Measurements from ENCODE around the gene POLR3K.
A peak's percentile ranks its signal among the peaks of the same experiment; 100 is the strongest.

The POLR3K gene

DNA sequence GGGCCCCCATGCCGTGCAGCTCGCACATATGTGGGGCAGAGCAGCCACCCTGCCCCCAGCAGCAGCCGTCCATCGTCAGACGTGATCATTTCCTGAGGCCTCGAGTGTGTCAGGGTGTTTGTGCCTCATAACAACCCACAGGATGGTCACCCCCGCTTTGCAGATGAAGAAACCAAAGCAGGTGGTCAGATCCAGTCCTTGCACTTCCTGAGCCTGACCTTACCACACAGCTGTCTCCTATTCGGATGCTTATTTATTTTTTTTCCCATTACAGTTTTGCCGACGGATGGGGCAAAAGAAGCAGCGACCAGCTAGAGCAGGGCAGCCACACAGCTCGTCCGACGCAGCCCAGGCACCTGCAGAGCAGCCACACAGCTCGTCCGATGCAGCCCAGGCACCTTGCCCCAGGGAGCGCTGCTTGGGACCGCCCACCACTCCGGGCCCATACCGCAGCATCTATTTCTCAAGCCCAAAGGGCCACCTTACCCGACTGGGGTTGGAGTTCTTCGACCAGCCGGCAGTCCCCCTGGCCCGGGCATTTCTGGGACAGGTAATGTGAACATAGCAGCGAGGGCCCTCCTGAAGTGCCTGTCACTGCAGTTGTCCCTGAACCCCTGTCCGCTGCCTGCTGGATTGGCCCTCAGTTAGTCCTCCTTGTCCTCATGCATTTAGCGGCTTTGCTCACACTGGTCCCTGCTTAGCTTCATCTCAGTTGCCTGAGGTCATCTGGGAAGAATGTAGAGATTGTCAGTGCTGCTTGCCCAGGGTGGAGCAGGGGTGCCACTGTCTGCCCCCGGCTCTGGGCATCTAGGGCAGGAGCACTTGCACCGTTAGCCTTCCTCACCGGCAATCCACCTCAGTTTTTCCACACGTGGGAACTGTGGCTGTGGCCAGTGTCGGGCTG is 26.0 kb upstream of the POLR3K start:
- no peak for DNase-seq (ENCODE audit: low read depth in 1 of 2, low spot score in 1 of 2)
- Histone ChIP-seq H3K27ac (replicated peaks) (peak overlapping the region; percentile 55), H3K4me3 (replicated peaks; ENCODE audit: insufficient read depth, low read length) (no peak overlapping the region; the same call in 1 of the 2 replicates)

DNA sequence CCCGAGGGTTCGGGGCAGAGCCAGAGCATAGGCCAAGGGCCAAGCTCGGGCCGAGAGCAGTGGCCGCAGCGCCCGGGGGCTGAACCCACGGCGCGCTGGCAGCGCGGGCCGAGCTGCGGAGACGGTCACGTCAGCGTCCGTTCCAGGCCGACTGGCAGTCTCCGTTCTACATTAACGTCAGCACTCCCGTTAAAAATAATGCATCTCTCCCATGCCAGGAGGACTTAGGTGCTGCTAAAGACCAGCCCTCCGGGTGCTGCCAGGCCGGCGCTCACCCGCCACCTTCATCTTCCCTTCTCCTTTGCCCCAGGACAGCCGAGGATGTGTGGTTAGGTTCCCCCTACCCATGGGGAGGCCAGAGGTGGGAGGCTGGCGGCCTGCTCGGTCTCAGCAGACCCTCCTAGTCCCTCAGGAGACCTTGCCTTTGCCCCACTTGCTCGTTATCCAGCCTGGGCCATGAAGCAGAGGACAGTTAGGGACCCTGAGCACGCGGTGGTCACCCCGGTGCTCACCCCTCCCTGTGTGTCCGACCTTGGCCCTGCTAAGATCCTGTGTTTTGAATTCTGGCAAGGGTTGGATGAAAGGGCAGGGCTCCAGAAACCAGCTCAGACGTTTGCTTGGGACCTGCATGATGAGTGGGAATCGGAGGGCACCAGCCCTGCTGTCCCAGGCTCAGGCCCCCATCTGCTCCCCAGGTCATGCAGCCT is 25.2 kb upstream of the POLR3K start:
- Histone ChIP-seq H3K4me3 (replicated peaks; ENCODE audit: insufficient read depth, low read length) (peak overlapping the region; percentile 64), H3K27me3 (ENCODE audit: insufficient read depth, poor library complexity, severe bottlenecking) (no peaks in the 10 kb centered on the region), H3K27ac (replicated peaks) (peak overlapping the region; percentile 55)
- TF ChIP-seq POLR2AphosphoS5 (IDR thresholded peaks at IDR 0.05; ENCODE audit: low read depth) (no peak), GABPA (IDR thresholded peaks at IDR 0.05; ENCODE audit: low read depth) (no peak), SPI1 (IDR thresholded peaks at IDR 0.05; ENCODE audit: borderline replicate concordance, low read depth) (no peak)
- TF ChIP-seq, protein P1, sequence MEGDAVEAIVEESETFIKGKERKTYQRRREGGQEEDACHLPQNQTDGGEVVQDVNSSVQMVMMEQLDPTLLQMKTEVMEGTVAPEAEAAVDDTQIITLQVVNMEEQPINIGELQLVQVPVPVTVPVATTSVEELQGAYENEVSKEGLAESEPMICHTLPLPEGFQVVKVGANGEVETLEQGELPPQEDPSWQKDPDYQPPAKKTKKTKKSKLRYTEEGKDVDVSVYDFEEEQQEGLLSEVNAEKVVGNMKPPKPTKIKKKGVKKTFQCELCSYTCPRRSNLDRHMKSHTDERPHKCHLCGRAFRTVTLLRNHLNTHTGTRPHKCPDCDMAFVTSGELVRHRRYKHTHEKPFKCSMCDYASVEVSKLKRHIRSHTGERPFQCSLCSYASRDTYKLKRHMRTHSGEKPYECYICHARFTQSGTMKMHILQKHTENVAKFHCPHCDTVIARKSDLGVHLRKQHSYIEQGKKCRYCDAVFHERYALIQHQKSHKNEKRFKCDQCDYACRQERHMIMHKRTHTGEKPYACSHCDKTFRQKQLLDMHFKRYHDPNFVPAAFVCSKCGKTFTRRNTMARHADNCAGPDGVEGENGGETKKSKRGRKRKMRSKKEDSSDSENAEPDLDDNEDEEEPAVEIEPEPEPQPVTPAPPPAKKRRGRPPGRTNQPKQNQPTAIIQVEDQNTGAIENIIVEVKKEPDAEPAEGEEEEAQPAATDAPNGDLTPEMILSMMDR (IDR thresholded peaks at IDR 0.05; ENCODE audit: insufficient read depth, low read length), result no peak
- TF ChIP-seq, protein P2, sequence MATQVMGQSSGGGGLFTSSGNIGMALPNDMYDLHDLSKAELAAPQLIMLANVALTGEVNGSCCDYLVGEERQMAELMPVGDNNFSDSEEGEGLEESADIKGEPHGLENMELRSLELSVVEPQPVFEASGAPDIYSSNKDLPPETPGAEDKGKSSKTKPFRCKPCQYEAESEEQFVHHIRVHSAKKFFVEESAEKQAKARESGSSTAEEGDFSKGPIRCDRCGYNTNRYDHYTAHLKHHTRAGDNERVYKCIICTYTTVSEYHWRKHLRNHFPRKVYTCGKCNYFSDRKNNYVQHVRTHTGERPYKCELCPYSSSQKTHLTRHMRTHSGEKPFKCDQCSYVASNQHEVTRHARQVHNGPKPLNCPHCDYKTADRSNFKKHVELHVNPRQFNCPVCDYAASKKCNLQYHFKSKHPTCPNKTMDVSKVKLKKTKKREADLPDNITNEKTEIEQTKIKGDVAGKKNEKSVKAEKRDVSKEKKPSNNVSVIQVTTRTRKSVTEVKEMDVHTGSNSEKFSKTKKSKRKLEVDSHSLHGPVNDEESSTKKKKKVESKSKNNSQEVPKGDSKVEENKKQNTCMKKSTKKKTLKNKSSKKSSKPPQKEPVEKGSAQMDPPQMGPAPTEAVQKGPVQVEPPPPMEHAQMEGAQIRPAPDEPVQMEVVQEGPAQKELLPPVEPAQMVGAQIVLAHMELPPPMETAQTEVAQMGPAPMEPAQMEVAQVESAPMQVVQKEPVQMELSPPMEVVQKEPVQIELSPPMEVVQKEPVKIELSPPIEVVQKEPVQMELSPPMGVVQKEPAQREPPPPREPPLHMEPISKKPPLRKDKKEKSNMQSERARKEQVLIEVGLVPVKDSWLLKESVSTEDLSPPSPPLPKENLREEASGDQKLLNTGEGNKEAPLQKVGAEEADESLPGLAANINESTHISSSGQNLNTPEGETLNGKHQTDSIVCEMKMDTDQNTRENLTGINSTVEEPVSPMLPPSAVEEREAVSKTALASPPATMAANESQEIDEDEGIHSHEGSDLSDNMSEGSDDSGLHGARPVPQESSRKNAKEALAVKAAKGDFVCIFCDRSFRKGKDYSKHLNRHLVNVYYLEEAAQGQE (IDR thresholded peaks at IDR 0.05; ENCODE audit: insufficient replicate concordance, low read depth), result no peak
- peak in 1 of 2 experiments; percentile 13 for DNase-seq (ENCODE audit: low read depth in 1 of 2, low spot score in 1 of 2)

More for the DNA sequence above, 26.0 kb upstream of the POLR3K start:
- TF ChIP-seq, protein P2 (IDR thresholded peaks at IDR 0.05; ENCODE audit: insufficient replicate concordance, low read depth), result no peak
- no peak for TF ChIP-seq SPI1 (IDR thresholded peaks at IDR 0.05; ENCODE audit: borderline replicate concordance, low read depth)
- no peak for TF ChIP-seq GABPA (IDR thresholded peaks at IDR 0.05; ENCODE audit: low read depth)
- TF ChIP-seq, protein P1 (IDR thresholded peaks at IDR 0.05; ENCODE audit: insufficient read depth, low read length), result no peak
- TF ChIP-seq POLR2AphosphoS5 (IDR thresholded peaks at IDR 0.05; ENCODE audit: low read depth), result no peak
- no peaks in the 10 kb centered on the region for H3K27me3 ChIP-seq (ENCODE audit: insufficient read depth, poor library complexity, severe bottlenecking)

DNA sequence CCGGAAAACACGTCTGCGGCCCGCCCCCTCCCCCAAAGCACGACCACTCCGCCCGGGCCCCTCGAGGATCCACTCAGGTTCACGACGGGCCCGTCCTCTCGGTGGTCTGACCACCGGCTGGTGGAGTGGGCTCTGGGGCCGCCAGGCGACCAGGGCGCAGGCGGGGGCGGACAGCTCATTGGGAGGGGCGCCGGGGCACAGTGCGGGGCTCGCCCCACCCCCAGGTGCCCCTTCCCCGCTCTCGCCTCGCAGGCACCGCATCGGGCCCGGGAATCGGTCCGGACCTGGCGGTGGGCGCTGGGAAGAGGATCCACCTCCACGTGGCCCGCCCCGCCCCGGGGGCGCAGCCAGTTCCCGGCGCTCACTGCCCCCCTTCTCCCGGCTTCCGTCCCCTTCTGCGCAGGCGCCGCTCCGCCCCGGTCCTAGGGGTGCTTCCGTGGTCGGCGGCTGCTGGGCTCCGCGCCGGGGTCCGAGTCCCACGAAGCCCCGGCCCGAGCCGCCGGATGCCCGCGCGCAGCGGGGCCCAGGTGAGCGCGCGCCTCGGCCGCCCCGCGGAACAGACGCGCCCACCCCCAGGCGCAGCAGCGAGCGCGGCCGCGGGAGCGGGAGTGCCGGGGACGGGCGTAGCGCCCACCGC is 24.5 kb upstream of the POLR3K start, which contains the start of gene MPG:
TSS of gene MPG (plus strand) at position 419 of the 637 bp plus-strand sequence. CDS start at position 504, 85 bp downstream.
- H3K27ac ChIP-seq (replicated peaks), result peak within 1 kb of the TSS; percentile 72
- H3K4me3 ChIP-seq (replicated peaks; ENCODE audit: insufficient read depth, low read length), result peak within 1 kb of the TSS; percentile 64
- peaks cover 4% of the 10 kb centered on the region for H3K27me3 ChIP-seq (ENCODE audit: insufficient read depth, poor library complexity, severe bottlenecking)
- DNase-seq (ENCODE audit: low read depth in 1 of 2, low spot score in 1 of 2), result peak; percentile 76 to 83
- TF ChIP-seq, protein P1 (IDR thresholded peaks at IDR 0.05; ENCODE audit: insufficient read depth, low read length), result no peak
- TF ChIP-seq SPI1 (IDR thresholded peaks at IDR 0.05; ENCODE audit: borderline replicate concordance, low read depth), result no peak
- no peak for TF ChIP-seq GABPA (IDR thresholded peaks at IDR 0.05; ENCODE audit: low read depth)
- TF ChIP-seq, protein P2 (IDR thresholded peaks at IDR 0.05; ENCODE audit: insufficient replicate concordance, low read depth), result no peak
- no peak; the same call in 1 of the 2 replicates for TF ChIP-seq POLR2AphosphoS5 (IDR thresholded peaks at IDR 0.05; ENCODE audit: low read depth)

Data from HL-60 (cell line).